IPS-18c (cell line): Measurements from ENCODE around the gene ARID1B.

ENCODE experiments used
- H3K4me3 ChIP-seq: 2 replicates; pipeline ENCODE4 v1.7.0; 2013; ENCODE audit warnings: low read depth, mild to moderate bottlenecking, low read length, moderate library complexity; ENCODE audit not compliant: insufficient read depth
- H3K9me3 ChIP-seq: one replicate; pipeline ENCODE4 v1.6.1; 2013; ENCODE audit warnings: mild to moderate bottlenecking, low read length, moderate library complexity; ENCODE audit not compliant: control insufficient read depth, insufficient read depth

Gene ARID1B

DNA sequence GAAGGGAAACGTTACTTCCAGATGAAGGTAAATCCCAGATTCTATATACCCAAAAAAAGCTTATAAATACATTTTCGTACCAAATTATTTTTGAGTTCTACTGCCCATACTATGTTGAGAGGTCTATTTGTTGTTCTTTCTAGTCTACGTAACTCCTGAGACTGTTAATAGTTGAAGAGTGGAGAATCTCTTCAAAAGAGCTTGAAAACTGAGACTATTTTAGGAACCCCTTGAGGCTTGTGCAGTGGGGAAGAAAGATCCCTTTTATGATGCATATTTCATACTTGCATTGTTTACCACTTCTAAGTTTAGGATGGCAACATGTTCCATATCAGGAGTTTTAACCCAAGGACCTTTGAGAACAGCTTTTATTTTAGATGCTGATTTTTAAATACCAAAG lies 301.1 kb downstream of the ARID1B start:
- H3K9me3 ChIP-seq = no peaks in the 10 kb centered on the region
- H3K4me3 ChIP-seq = no peak overlapping the region

DNA sequence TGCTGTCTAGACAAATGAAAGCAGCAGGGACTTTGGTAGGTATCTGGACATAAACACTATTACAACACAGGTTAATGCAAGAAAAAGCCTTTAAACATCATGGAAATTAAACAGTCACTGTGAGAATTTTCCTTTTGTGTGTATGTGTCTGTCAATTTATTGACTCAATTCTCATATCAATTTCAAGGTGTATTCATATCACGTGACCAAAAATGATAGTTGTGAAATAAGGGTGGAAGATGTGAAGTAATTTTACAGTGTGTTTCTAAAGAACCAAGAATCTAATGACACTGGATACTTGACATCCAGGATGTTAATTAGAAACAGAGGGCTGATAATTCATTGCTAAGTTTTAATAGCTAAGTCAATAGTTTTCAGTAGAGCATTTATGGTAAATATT lies 302.1 kb downstream of the ARID1B start:
- Histone ChIP-seq H3K4me3 (no peak overlapping the region), H3K9me3 (no peaks in the 10 kb centered on the region)

DNA sequence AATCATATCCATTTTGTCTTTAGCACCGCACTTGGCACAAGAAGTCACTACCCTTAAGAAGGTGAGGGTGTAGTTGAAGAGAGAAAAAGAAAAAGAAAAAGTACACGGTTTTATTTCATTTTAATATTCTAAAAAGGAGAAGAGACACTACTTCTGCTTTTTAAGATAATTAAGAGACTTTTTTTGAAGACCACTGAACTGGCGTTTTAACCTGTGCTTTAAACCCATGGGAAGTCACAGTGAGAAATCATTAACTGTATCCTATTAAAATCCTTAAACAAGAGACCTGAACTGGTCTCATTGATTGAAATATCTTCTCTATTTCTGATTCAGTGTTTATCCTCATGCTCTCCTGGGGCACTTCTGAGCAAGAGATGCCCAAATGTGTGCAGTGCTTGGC lies 302.6 kb downstream of the ARID1B start:
- Histone ChIP-seq H3K9me3 (no peaks in the 10 kb centered on the region), H3K4me3 (no peak overlapping the region)

DNA sequence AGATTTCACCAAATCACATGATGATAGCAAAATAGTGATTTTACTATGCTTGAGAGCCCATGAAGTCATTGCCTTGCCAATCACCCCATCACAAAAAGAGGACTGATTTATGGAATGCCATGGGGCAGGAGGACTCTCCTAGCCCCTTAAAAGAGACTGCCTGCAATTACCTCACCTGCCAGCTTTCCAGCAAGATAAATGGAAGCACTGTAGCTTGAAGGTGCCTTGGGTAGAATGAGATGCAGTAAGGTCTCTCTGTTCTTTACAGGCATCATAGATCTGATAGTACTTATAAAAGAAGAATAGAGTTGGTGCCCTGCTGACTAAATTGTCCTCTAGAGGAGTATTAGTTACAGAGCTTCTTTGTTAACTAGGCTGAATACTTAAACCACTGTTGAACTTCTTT lies 303.8 kb downstream of the ARID1B start:
- no peak overlapping the region for H3K4me3 ChIP-seq
- H3K9me3 ChIP-seq = no peaks in the 10 kb centered on the region

DNA sequence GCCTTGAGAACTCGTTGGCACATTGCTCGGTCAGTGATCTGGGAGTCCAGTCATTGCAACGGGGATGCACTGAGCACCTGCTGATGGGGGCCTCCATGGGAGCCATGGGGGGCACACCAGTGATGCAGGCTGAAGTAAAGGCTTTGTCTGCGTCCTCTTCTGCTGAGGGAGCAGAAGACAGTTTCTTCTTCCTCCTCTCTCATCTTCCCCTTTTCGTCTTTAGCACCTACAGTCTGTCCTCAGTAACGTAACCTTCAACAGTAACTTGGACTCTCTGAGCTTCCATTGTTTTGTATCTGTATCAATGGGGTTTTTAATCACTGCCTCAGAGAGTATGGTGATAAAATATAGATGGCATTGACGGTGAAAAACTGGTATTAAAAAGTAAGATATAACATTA lies 306.2 kb downstream of the ARID1B start:
- no peak overlapping the region for H3K4me3 ChIP-seq
- H3K9me3 ChIP-seq = no peaks in the 10 kb centered on the region

DNA sequence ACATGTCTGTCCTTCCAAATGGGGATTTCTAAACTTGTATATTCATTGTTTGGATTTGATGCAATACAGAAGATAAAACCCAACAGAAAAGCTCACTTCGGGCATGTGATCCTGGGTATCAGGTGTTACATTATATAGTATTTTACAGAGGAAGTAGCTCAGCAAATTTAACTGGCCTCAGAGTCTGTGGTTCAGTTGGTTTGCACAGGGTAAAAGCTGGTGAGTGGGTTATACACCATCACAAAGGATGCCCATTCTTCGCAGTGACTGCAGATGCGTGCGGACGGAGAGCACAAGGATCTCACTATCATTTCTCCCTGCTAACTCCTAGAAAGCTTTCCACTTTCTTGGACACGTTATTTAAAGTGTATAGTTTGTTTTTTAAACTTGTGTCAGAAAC lies 309.5 kb downstream of the ARID1B start:
- H3K9me3 ChIP-seq = no peaks in the 10 kb centered on the region
- no peak overlapping the region for H3K4me3 ChIP-seq

DNA sequence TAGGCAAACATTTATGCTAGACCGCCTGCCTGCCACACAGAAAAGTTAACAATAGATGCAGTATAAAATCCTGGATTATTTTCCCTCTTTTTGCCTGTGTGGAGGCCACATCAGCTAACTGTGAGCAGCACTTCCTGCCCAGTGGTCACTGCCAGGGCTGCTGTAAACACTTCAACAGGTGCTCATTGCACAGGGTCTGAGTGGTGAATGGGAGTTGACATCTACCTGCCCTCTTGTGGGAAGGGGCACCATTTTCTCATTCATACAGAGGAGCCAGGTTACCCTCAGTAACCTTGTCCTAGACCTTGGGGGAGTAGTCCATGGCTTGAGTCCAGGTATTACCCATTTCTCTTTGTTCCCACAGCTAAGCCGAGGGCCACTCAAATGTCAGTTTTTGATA lies 310.8 kb downstream of the ARID1B start:
- no peaks in the 10 kb centered on the region for H3K9me3 ChIP-seq
- H3K4me3 ChIP-seq = no peak overlapping the region

DNA sequence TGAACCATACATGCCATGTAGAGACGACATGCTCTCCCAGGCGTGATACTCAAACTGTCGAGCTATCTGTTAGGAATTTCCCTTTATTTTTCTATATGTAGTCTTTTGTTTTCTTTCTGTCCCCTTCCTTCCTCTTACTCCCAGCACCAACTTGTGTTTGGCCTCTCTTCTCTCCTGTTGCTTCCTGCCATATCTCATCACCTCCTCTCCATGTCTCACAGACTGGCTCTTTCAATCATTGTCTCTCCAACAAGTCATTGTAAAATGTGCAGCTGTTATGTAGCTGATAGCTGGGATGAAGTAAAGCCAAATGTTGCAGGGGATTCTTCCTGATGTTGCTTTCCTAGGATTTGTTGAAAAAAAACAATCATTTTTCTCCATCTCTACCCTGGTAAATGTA lies 311.7 kb downstream of the ARID1B start:
- Histone ChIP-seq H3K4me3 (no peak overlapping the region), H3K9me3 (no peaks in the 10 kb centered on the region)

DNA sequence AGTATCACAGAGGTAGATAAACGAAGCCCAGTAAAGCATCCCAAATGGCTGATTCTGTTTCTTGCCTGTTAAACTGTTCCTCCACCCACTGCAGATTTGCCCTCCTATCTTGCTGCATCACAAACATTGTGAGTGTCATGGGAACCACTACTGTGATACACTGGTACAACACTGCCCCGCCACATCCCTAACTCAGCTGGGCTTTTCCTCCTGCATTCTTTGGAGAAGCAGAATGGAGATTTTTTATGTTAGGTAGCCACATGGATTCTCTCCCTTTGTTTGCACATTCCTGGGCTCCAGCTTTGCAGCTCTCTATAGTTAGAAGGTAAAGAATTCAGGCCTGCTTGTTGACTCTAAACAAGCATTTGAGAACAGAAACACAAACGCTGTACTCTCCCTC lies 312.1 kb downstream of the ARID1B start:
- Histone ChIP-seq H3K9me3 (no peaks in the 10 kb centered on the region), H3K4me3 (no peak overlapping the region)

DNA sequence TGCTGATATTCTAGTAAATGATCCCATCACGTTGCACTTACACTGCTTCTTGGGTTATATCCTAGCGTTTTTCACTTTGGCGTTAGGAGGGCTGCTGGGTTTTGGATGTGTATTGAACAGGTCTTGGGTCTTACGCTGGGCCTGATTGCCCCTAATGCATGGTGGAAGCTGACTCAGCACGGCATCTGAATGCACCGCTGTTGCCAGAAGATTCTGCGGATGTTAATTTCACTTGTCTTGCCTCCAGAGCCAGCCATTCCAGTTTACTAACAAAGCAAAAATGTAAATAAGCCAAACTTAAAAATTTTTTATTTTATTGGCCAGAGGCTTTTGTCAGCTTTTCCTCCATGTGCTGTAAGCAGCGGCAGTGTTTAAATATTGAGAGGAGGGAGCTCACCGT lies 312.7 kb downstream of the ARID1B start:
- H3K4me3 ChIP-seq = no peak overlapping the region

DNA sequence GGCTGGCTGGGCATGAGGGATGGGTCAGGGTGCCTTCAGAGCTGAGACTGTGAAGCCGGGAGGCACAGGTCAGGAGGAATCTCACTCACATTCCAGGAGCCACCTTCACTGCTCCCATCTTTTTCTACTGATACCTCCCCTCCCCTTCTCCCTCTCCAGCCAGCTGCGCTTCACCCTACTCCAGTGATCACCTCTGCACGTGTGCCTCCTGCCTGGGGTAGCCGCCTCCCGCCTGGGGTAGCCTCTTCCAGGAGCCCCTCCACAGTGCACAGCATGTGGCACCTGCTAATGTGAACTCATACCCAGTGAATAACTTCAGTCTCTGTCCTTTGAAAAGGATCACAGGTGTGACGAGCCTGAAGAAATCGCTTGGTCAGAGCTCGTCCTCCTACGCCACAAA lies 313.6 kb downstream of the ARID1B start:
- Histone ChIP-seq H3K9me3 (no peaks in the 10 kb centered on the region), H3K4me3 (no peak overlapping the region)

More for the DNA sequence above, 312.7 kb downstream of the ARID1B start:
- H3K9me3 ChIP-seq = no peaks in the 10 kb centered on the region

DNA sequence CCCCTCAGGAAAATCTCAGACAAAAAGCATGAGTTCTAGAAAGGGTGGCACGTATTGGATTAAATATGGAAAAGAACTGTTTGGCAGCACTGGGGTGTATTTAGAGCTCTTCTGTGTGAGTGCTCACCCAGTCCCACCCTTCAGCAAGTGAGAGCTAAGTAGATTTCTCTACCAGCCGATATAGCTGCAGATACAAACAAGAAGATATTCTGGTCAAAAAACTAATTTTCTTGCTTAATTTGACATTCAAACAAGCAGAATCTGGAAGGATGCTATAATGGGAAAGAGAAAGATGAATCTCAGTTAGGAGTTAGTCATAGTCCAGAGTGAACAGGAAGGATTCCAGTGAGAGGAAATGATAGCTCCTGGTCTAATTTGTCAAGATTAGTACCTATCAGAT lies 314.1 kb downstream of the ARID1B start:
- H3K4me3 ChIP-seq = no peak overlapping the region

DNA sequence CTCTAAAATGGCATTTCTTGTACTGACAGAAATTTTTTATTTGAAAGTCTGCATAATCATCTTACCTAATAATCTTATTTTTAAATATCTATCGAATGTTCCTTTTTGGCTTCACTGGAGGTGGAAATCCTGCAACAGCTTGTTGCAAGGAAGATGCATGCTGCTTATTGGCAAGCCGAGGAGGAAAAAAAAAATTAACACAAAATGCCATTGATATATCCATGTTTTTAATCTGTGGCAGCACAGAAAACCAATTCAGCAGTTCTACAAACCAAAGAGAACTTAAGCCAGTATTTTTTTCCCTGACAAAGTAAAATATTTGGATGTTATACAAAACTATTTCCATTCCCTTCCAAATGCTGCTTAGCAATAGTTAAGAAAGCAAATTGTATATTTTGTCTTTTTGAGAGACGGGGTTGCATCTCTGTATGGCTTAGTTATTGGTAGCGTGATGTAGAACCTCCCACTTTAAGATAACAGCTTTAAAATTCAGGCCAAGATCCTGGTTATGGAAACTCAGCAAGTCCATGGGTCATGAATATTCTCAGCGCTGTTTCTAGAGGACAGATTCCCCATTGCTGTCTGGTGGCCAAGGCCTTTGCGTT lies 314.8 kb downstream of the ARID1B start:
- no peaks in the 10 kb centered on the region for H3K9me3 ChIP-seq
- H3K4me3 ChIP-seq = no peak overlapping the region

More for the DNA sequence above, 314.1 kb downstream of the ARID1B start:
- H3K9me3 ChIP-seq = no peaks in the 10 kb centered on the region

DNA sequence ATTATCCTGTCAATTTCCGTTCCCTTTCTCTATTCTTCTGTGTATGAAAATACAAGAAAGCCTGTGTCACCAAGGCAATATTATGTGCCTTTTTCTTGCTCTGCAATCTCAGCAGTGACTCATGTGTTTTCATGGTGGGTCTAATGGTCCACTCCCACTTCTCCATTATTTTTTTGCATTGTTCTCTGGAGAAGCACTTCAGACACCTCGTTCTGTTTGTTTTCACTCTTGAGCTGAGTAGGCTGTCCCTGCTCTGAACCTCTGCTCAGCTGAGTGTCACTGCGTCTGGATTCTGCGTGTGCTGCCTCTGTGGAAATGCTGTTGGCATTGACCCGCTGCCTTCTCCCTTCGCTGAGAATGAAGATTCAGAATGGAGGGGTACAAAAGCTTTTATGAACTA lies 315.6 kb downstream of the ARID1B start:
- H3K4me3 ChIP-seq = no peak overlapping the region

DNA sequence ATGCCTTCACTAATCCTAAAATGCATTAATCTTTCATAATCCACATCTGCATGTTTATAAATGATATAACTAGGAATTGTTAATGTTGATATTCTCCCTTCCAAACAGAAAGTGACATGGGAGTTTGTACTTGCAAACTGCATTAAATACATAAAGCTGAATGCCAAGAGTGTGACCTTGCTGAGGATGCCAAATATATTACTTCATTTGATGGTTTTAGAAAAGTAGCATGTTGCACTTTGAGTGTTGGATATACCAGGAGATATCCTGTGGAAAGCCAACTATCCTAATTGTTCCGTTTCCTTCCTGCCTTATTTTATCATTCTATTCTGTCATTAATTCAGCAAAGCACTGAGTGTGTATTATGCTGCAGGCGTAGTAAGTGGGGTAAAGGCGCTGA lies 316.4 kb downstream of the ARID1B start:
- Histone ChIP-seq H3K9me3 (no peaks in the 10 kb centered on the region), H3K4me3 (no peak overlapping the region)

More for the DNA sequence above, 315.6 kb downstream of the ARID1B start:
- H3K9me3 ChIP-seq = no peaks in the 10 kb centered on the region

DNA sequence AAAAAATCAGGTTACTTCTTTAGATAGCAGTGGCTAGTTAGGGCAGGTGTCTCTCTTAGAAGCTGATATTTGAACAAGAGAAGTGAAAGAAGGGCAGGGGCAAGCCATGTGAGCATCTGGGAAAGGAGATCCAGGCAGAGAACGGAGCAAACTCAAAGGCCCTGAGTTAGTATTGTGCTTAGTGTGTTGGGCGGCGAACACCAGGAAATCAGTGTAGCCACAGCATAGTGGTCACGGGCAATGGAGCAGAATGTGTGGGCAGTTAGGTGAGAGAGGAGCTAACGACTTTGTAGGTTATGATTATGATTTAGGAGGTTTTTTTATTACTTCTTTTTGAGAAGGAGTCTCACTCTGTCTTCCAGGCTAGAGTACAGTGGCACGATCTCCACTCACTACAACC lies 316.9 kb downstream of the ARID1B start:
- Histone ChIP-seq H3K4me3 (no peak overlapping the region), H3K9me3 (no peaks in the 10 kb centered on the region)

DNA sequence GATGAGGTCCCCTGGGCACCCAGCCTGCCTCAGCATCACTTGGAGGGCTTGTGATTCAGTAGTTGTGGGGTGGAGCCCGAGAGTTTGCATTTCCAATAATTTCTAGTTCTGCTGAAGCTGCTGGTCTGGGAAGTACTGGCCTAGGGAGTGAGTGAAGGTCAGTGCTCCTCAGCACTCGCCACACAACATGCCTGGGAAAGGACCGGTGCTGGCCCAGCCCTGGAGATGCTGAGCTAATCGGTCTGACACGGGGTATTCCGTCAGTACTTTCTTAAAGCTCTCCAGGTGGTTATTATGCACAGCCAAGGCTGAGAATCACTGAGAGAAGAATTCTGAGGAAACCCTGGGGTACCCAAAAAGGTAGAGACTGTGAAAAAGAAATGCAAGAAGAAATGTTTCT lies 317.9 kb downstream of the ARID1B start:
- no peak overlapping the region for H3K4me3 ChIP-seq
- no peaks in the 10 kb centered on the region for H3K9me3 ChIP-seq

DNA sequence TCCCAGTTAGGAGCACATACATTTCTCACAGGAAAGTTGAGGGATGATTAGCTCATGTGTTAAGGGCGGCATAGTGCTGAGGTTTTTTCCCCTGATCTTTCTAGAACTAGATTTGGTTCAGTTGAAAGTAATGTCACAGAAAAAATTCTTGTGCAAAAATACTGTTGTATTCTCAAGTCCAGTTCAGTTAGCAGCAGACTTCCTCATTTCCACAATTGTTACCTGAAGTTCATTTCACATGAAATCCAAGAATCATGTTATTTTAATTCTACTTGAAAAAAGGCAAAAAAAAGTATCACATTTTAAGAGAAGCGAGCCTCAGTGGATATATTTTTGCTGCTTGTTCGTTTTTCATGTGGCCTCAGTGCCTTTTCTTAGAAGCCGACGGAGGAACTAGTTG lies 318.4 kb downstream of the ARID1B start:
- Histone ChIP-seq H3K9me3 (no peaks in the 10 kb centered on the region), H3K4me3 (no peak overlapping the region)

DNA sequence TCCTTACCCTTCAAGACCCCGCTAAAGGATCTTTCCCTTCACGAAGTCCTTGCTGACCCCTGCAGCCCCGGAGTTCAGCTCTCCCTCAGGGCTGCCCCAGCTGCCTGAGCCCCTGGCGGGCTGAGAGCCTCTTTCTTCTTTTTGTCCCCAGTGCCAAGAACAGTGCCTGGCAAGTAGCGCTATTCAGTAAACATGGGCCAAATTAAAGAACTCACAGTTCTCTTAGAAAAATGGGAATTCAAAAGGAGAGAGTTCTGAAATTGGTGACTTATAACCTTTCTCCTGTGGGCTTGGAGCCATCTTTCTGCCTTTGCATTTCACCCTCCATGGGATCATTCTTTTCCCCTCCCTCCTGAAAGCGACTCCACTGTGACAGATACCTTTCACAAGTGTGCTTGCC lies 318.9 kb downstream of the ARID1B start:
- H3K9me3 ChIP-seq = no peaks in the 10 kb centered on the region
- H3K4me3 ChIP-seq = no peak overlapping the region
